Kidney (tissue), 14 donors: ENCODE results near the gene NIBAN1. TPM values are rescaled to one million over a fixed set of nuclear protein-coding genes. Genes with fewer than 3 reads are reported as not detected.
A peak's percentile ranks its signal among the peaks of the same experiment; 100 is the strongest.

Experiments
- DNase-seq, 5 donors: peaks; one replicate each; pipeline ENCODE4 v3.0.0-alpha.2; 2013 to 2020
- FAIRE-seq: peaks from 2 replicates; lab custom pipeline; 2012; peaks lifted over from hg19 to GRCh38; lab: Jason Lieb, UNC
- H3K27ac ChIP-seq, 2 donors: one replicate each; pipeline ENCODE4 v1.7.0; 2013; ENCODE audit warnings: low read depth in 2 of 2, low read length in 2 of 2, inconsistent platforms in 1 of 2
- H3K27me3 ChIP-seq: one replicate; pipeline ENCODE4 v1.7.1; 2013; ENCODE audit warnings: low read length, inconsistent platforms; ENCODE audit not compliant: control insufficient read depth, insufficient read depth
- H3K36me3 ChIP-seq, 3 donors: one replicate each; pipeline versions ENCODE4 v1.7.0 to v1.7.1; 2013; ENCODE audit warnings: low read length in 3 of 3, control low read depth in 1 of 3, inconsistent platforms in 1 of 3; ENCODE audit not compliant: insufficient read depth in 3 of 3, control insufficient read depth in 2 of 3
- H3K4me1 ChIP-seq, 3 donors: one replicate each; pipeline versions ENCODE4 v1.7.0 to v1.7.1; 2013; ENCODE audit warnings: low read length in 3 of 3, inconsistent platforms in 1 of 3, low read depth in 1 of 3; ENCODE audit not compliant: control insufficient read depth in 2 of 3, insufficient read depth in 2 of 3
- H3K4me3 ChIP-seq, 3 donors: one replicate each; pipeline versions ENCODE4 v1.7.0 to v1.8.1; 2013; ENCODE audit warnings: low read length in 3 of 3, control low read depth in 1 of 3, inconsistent platforms in 1 of 3
- H3K9ac ChIP-seq, 3 donors: one replicate each; pipeline versions ENCODE4 v1.7.0 to v1.7.1; 2013; ENCODE audit warnings: low read length in 3 of 3, control low read depth in 1 of 3, inconsistent platforms in 1 of 3
- H3K9me3 ChIP-seq, 3 donors: one replicate each; pipeline versions ENCODE4 v1.7.0 to v1.7.1; 2013; ENCODE audit warnings: low read length in 3 of 3, control low read depth in 1 of 3, inconsistent platforms in 1 of 3; ENCODE audit not compliant: control insufficient read depth in 2 of 3, insufficient read depth in 1 of 3
- intact Hi-C: fragments of 100-400 bp; cut with DNase I; formaldehyde crosslinking; loops from one replicate; pipeline ENCODE4 v1.11.1; 2022
- polyA plus RNA-seq: library from polyadenylated mRNA; stranded (reverse); fragments of 350-450 nt; fragmentation: Illumina TruSeq; extraction: RNeasy Lipid Tissue Mini Kit (QIAGEN cat#74804); gene quantifications from one replicate; pipeline ENCODE4 v1.2.3, GENCODE V29; 2014; ENCODE audit warnings: low read depth, low replicate concordance; ENCODE audit not compliant: insufficient read depth
- total RNA-seq: library from RNA; stranded (reverse); fragmentation: NEBNext Ultra II Directional; extraction: Animal tissue kit (Norgen Biotek cat#: 25700); gene quantifications from one replicate; pipeline ENCODE4 v1.2.1, GENCODE V29; 2021
- TF ChIP-seq, protein P1 (sequence below): IDR thresholded peaks from 3 replicates; pipeline ENCODE4 v1.5.1; 2012; ENCODE audit warnings: mild to moderate bottlenecking, moderate library complexity, borderline replicate concordance; ENCODE audit not compliant: insufficient read depth; ENCODE audit errors: extremely low read depth
- donor health status: control.
- donor health status: control.
- donor health status: control.
- donor health status: control.
- donor health status: control.
- donor health status: DM: yes; HTN: yes; CAD: no.
- donor health status: Normal renal cell carcinoma (clear cell type).

The NIBAN1 gene
- total and polyA plus RNA-seq, 2 donors from 2014 or later, result 2.6 to 25.4 TPM

GRCh38 chr1:184935920-184936798 lies 38.1 kb downstream of the NIBAN1 start:
- no peaks in the 10 kb centered on the region for H3K27me3 ChIP-seq
- TF ChIP-seq, protein P1, sequence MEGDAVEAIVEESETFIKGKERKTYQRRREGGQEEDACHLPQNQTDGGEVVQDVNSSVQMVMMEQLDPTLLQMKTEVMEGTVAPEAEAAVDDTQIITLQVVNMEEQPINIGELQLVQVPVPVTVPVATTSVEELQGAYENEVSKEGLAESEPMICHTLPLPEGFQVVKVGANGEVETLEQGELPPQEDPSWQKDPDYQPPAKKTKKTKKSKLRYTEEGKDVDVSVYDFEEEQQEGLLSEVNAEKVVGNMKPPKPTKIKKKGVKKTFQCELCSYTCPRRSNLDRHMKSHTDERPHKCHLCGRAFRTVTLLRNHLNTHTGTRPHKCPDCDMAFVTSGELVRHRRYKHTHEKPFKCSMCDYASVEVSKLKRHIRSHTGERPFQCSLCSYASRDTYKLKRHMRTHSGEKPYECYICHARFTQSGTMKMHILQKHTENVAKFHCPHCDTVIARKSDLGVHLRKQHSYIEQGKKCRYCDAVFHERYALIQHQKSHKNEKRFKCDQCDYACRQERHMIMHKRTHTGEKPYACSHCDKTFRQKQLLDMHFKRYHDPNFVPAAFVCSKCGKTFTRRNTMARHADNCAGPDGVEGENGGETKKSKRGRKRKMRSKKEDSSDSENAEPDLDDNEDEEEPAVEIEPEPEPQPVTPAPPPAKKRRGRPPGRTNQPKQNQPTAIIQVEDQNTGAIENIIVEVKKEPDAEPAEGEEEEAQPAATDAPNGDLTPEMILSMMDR, result no peak
- peak in 1 of 5 donors; percentile 7 for DNase-seq
- no peak overlapping the region for H3K4me3 ChIP-seq
- no peaks in the 10 kb centered on the region for H3K9me3 ChIP-seq
- H3K4me1 ChIP-seq, result no peaks in the 10 kb centered on the region
- intact Hi-C loops, result no loop called here
- no peak for FAIRE-seq
- no peak overlapping the region for H3K9ac ChIP-seq
- no peaks in the 10 kb centered on the region for H3K36me3 ChIP-seq
- H3K27ac ChIP-seq, result no peak overlapping the region

DNA sequence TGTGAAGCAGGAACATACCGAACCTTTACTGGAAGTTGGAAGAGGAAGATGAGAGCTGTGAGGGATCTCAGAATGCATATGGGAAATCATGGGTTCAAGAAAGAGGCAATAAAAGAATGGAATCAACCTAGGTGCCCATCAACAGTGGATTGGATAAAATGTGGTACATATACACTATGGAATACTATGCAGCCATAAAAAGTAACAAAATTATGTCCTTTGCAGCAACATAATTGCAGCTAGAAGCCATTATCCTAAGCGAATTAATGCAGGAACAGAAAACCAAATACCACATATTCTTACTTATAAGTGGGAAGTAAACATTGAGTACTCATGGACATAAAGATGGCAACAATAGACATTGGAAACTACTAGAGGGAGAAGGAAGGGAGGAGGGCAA lies 40.4 kb downstream of the NIBAN1 start:
- Histone ChIP-seq H3K27me3 (no peaks in the 10 kb centered on the region), H3K27ac (no peak overlapping the region), H3K36me3 (no peaks in the 10 kb centered on the region), H3K4me3 (no peak overlapping the region), H3K4me1 (no peaks in the 10 kb centered on the region), H3K9me3 (no peaks in the 10 kb centered on the region), H3K9ac (no peak overlapping the region)
- DNase-seq (no peak), FAIRE-seq (no peak)
- TF ChIP-seq, protein P1, result no peak
- intact Hi-C loops, result no loop called here

GRCh38 chr1:184932319-184932718 lies 42.0 kb downstream of the NIBAN1 start:
- intact Hi-C loops, result no loop called here

More at GRCh38 chr1:184932319-184932718, 42.0 kb downstream of the NIBAN1 start:
- no peak for DNase-seq
- Histone ChIP-seq H3K27me3 (no peaks in the 10 kb centered on the region), H3K4me3 (no peak overlapping the region), H3K27ac (no peak overlapping the region), H3K4me1 (no peaks in the 10 kb centered on the region), H3K36me3 (no peaks in the 10 kb centered on the region), H3K9me3 (no peaks in the 10 kb centered on the region), H3K9ac (no peak overlapping the region)
- TF ChIP-seq, protein P1, result no peak
- FAIRE-seq, result no peak
